Fibroblast of villous mesenchyme (primary cell): Measurements from ENCODE around the gene SPSB2. TPM values are rescaled to one million over a fixed set of nuclear protein-coding genes. Genes with fewer than 3 reads are reported as not detected.
"Not testable (repeated sequence)": the region's sequence is repeated elsewhere in the genome, so short reads cannot be mapped to it uniquely, and the experiment has no call there.

ENCODE experiments used
- DNase-seq: peaks from one replicate; pipeline ENCODE4 v3.0.0-alpha.2; 2010; ENCODE audit warnings: low read depth
- H3K4me3 ChIP-seq: 2 replicates; pipeline ENCODE4 v1.5.1; 2011; ENCODE audit warnings: low read depth, mild to moderate bottlenecking, low read length
- CTCF ChIP-seq: IDR thresholded peaks from 2 replicates; pipeline ENCODE4 v1.5.1; 2012; ENCODE audit warnings: low read depth, mild to moderate bottlenecking, low read length; ENCODE audit not compliant: insufficient read depth
- total RNA-seq: library from RNA; depleted of rRNA; stranded (reverse); fragments of >200 nt; gene quantifications from 2 replicates; pipeline ENCODE4 v1.2.3, GENCODE V29; 2012

SPSB2 gene
- total RNA-seq, 1 donor = 6.0 TPM

- no peak for DNase-seq
- no peak overlapping the region for H3K4me3 ChIP-seq
- no peak for TF ChIP-seq CTCF
Measured at GRCh38 chr12:6896846-6897435, 23.8 kb upstream of the SPSB2 start.

GRCh38 chr12:6894321-6894720, 21.2 kb upstream of the SPSB2 start:
- no peak overlapping the region for H3K4me3 ChIP-seq
- no peak for TF ChIP-seq CTCF
- DNase-seq = no peak

- not testable (repeated sequence) for H3K4me3 ChIP-seq, DNase-seq
Measured at GRCh38 chr12:6892683-6893082, 19.6 kb upstream of the SPSB2 start.

GRCh38 chr12:6891646-6892001, 18.5 kb upstream of the SPSB2 start:
- H3K4me3 ChIP-seq = peak overlapping the region; percentile 60
- no peak for TF ChIP-seq CTCF
- no peak for DNase-seq

GRCh38 chr12:6890789-6891645, 17.9 kb upstream of the SPSB2 start:
- peak; percentile 97 for DNase-seq
- peak; percentile 73 for TF ChIP-seq CTCF
- H3K4me3 ChIP-seq = peak overlapping the region; percentile 60

GRCh38 chr12:6889775-6890573, 16.9 kb upstream of the SPSB2 start:
- DNase-seq, H3K4me3 ChIP-seq: not testable (repeated sequence)

- not testable (repeated sequence) for H3K4me3 ChIP-seq
Measured at GRCh38 chr12:6888794-6889193, 15.7 kb upstream of the SPSB2 start.

DNA sequence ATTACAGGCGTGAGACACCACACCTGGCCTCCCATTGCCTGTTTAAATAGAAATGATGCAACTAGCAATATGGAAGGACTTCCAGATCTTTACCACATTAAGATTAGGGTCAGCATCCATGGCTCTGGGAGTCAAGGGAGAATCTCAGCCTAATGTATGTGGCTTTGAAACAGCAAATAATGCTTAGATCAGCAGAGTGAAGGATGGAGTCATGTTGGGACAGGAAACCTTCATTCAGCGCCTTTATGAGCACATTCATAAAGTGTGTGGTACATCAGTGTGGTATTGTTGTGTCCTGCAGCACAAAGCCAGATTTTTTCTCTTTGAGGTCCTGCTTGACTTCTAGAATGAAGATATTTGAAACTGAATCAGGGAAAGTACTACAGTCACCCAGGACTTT, 15.3 kb upstream of the SPSB2 start:
- H3K4me3 ChIP-seq = no peak overlapping the region
- no peak for DNase-seq
- no peak for TF ChIP-seq CTCF

More at GRCh38 chr12:6888794-6889193, 15.7 kb upstream of the SPSB2 start:
- not testable (repeated sequence) for DNase-seq
